OCI-LY1 (cell line): ENCODE data around the gene MPPED1.

ENCODE experiments used
- H2AFZ ChIP-seq: fragments of 200-600 bp; sonication (generic), shearing (Covaris generic); 2 replicates; pipeline ENCODE4 v1.6.0; 2014; ENCODE audit warnings: antibody characterized with exemption, mild to moderate bottlenecking, low read length
- H3F3A ChIP-seq: fragments of 200-600 bp; sonication (generic), shearing (Covaris generic); 2 replicates; pipeline ENCODE4 v1.6.0; 2014; ENCODE audit warnings: mild to moderate bottlenecking, antibody characterized with exemption, low read length, moderate library complexity; ENCODE audit not compliant: insufficient read depth
- H3K27ac ChIP-seq: fragments of 200-600 bp; sonication (generic); 2 replicates; pipeline ENCODE4 v1.5.1; 2014; ENCODE audit warnings: low read length, mixed run types, mild to moderate bottlenecking, low read depth; ENCODE audit not compliant: poor library complexity, severe bottlenecking
- H3K27me3 ChIP-seq: fragments of 200-600 bp; sonication (generic); 2 replicates; pipeline ENCODE4 v1.6.0; 2014; ENCODE audit warnings: antibody characterized with exemption, mild to moderate bottlenecking, low read length, moderate library complexity; ENCODE audit not compliant: insufficient read depth
- H3K36me3 ChIP-seq: fragments of 200-600 bp; sonication (generic); 2 replicates; pipeline ENCODE4 v1.6.1; 2014; ENCODE audit warnings: mild to moderate bottlenecking, antibody characterized with exemption, low read length, moderate library complexity, mixed read lengths; ENCODE audit not compliant: insufficient read depth
- H3K4me1 ChIP-seq: fragments of 200-600 bp; sonication (generic); 2 replicates; pipeline ENCODE4 v1.5.1; 2014; ENCODE audit warnings: mild to moderate bottlenecking, low read length, moderate library complexity; ENCODE audit not compliant: insufficient read depth, severe bottlenecking
- H3K4me2 ChIP-seq: fragments of 200-600 bp; sonication (generic), shearing (Covaris generic); 2 replicates; pipeline ENCODE4 v1.6.1; 2014; ENCODE audit warnings: low read length
- H3K4me3 ChIP-seq: fragments of 200-600 bp; sonication (generic); 2 replicates; pipeline ENCODE4 v1.5.1; 2014; ENCODE audit warnings: low read length, low read depth, mild to moderate bottlenecking, mixed read lengths; ENCODE audit not compliant: poor library complexity, severe bottlenecking
- H3K79me2 ChIP-seq: fragments of 200-600 bp; shearing (Covaris generic); 2 replicates; pipeline ENCODE4 v1.6.1; 2016; ENCODE audit warnings: mixed run types, low read length, mixed read lengths; ENCODE audit not compliant: insufficient read depth
- H3K9ac ChIP-seq: fragments of 200-600 bp; sonication (generic), shearing (Covaris generic); 2 replicates; pipeline ENCODE4 v1.6.1; 2014; ENCODE audit warnings: mild to moderate bottlenecking, low read length, mixed read lengths
- H3K9me2 ChIP-seq: fragments of 200-600 bp; sonication (generic), shearing (Covaris generic); 2 replicates; pipeline ENCODE4 v1.6.1; 2014; ENCODE audit warnings: low read depth, mild to moderate bottlenecking, low read length, mixed read lengths
- H3K9me3 ChIP-seq: fragments of 200-600 bp; shearing (Covaris generic); 2 replicates; pipeline ENCODE4 v1.6.1; 2014; ENCODE audit warnings: low read length, mixed read lengths
- H4K20me1 ChIP-seq: fragments of 200-600 bp; sonication (generic), shearing (Covaris generic); 2 replicates; pipeline ENCODE4 v1.6.0; 2016; ENCODE audit warnings: mild to moderate bottlenecking, low read length; ENCODE audit not compliant: insufficient read depth
- EZH2 ChIP-seq: fragments of 200-600 bp; sonication (generic), shearing (Covaris generic); IDR thresholded peaks from 2 replicates; pipeline ENCODE4 v1.8.0; 2017; ENCODE audit warnings: borderline replicate concordance, mixed run types, mild to moderate bottlenecking, antibody characterized with exemption, low read length, moderate library complexity, mixed read lengths
- TF ChIP-seq, protein P1 (sequence below): fragments of 200-600 bp; sonication (generic), shearing (Covaris generic); IDR thresholded peaks from 2 replicates; pipeline ENCODE4 v1.5.1; 2017; ENCODE audit warnings: mild to moderate bottlenecking, antibody characterized with exemption, low read length, moderate library complexity, mixed read lengths

The MPPED1 gene

DNA sequence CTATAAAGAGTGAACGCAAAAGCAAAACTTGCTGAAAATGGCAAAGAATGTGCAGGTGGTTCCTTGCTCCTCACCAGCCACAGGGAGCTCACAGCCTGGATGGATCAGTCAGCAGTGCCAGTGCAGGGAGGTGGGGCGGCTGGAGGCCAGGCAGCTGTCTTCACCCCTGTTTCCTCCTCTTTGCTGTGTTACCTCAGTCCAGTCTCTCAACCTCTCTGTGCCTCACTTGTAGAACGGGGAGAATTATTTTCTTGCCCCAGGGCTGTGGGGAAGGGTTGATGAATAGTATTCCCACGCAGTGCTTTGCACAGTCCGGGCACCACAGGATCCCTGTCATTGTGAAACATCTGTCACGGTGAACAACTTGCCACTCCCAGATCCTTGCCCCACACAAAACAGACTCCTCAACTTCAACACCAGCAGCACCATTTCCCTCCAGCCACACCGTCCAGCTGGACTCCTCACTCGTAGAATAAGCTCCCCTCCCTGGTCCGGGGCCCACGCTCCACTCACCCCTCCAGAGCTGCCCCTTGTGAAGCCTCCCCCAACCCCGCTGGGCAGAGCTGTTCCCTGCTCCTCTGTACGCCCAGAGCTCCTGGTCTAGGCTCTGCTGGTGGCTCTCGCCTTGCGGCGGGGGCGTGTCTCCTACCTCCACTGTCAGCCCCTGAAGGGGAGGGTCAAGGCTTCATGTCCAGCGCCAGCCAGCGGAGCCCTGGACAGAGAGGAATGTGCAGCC, 27.7 kb downstream of the MPPED1 start:
- Histone ChIP-seq H3K27me3 (no peaks in the 10 kb centered on the region), H3K4me2 (no peak overlapping the region), H3K36me3 (no peaks in the 10 kb centered on the region), H3K4me3 (no peak overlapping the region), H3K9me3 (no peaks in the 10 kb centered on the region), H3K79me2 (no peaks in the 10 kb centered on the region), H3K4me1 (no peaks in the 10 kb centered on the region), H3K9ac (no peak overlapping the region), H3K9me2 (no peaks in the 10 kb centered on the region), H3F3A (no peaks in the 10 kb centered on the region), H3K27ac (no peak overlapping the region), H2AFZ (no peak overlapping the region), H4K20me1 (no peaks in the 10 kb centered on the region)
- no peak for TF ChIP-seq EZH2
- TF ChIP-seq, protein P1, sequence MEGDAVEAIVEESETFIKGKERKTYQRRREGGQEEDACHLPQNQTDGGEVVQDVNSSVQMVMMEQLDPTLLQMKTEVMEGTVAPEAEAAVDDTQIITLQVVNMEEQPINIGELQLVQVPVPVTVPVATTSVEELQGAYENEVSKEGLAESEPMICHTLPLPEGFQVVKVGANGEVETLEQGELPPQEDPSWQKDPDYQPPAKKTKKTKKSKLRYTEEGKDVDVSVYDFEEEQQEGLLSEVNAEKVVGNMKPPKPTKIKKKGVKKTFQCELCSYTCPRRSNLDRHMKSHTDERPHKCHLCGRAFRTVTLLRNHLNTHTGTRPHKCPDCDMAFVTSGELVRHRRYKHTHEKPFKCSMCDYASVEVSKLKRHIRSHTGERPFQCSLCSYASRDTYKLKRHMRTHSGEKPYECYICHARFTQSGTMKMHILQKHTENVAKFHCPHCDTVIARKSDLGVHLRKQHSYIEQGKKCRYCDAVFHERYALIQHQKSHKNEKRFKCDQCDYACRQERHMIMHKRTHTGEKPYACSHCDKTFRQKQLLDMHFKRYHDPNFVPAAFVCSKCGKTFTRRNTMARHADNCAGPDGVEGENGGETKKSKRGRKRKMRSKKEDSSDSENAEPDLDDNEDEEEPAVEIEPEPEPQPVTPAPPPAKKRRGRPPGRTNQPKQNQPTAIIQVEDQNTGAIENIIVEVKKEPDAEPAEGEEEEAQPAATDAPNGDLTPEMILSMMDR = no peak

DNA sequence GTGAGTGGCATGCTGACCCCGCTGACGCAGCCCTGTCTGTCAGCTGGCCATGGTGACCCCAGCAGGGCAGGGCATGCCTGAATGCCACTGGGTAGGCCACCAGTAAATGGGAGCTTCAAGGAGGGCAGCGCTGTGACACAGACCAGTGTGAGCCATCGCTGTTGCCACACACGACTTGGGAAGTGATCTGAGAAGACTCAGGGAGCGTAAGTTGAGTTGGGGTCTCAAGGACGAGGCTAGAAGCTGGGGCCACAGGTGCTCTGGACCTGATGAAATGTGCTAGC, 28.2 kb downstream of the MPPED1 start:
- no peaks in the 10 kb centered on the region for H3K4me1 ChIP-seq
- no peaks in the 10 kb centered on the region for H3K36me3 ChIP-seq
- TF ChIP-seq, protein P1 = no peak
- H3K9me2 ChIP-seq = no peaks in the 10 kb centered on the region
- H4K20me1 ChIP-seq = no peaks in the 10 kb centered on the region
- H3F3A ChIP-seq = no peaks in the 10 kb centered on the region
- no peak overlapping the region for H3K27ac ChIP-seq
- H2AFZ ChIP-seq = no peak overlapping the region
- no peak overlapping the region for H3K9ac ChIP-seq
- H3K4me2 ChIP-seq = no peak overlapping the region
- no peaks in the 10 kb centered on the region for H3K79me2 ChIP-seq
- H3K4me3 ChIP-seq = no peak overlapping the region
- no peaks in the 10 kb centered on the region for H3K9me3 ChIP-seq
- H3K27me3 ChIP-seq = no peaks in the 10 kb centered on the region

DNA sequence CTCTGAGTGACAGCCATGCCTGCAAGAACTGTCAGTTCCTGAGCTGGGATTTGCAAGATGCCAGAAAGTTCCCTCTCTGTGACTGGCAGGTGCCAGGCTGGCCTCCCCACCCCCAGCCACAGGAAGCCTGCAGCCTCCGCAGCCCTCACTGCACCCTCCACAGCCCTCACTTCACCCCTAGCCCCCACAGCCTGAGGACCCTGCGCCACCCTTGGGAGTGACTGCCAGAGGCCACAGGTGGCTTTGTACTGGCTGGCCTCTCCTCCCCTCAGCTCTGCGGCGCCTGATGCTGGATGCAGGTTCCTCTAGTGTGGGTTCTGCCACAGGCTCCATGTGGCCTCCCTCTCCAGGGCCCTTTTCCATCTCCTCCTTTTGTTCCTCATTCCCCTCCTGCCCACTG, 28.7 kb downstream of the MPPED1 start:
- H4K20me1 ChIP-seq = no peaks in the 10 kb centered on the region
- H3K9ac ChIP-seq = no peak overlapping the region
- no peaks in the 10 kb centered on the region for H3K36me3 ChIP-seq
- H3K4me3 ChIP-seq = no peak overlapping the region
- no peaks in the 10 kb centered on the region for H3K9me3 ChIP-seq
- no peak overlapping the region for H2AFZ ChIP-seq
- H3K9me2 ChIP-seq = no peaks in the 10 kb centered on the region
- H3K4me2 ChIP-seq = no peak overlapping the region
- no peak for TF ChIP-seq EZH2
- TF ChIP-seq, protein P1 = no peak
- no peak overlapping the region for H3K27ac ChIP-seq
- H3K27me3 ChIP-seq = no peaks in the 10 kb centered on the region
- H3K4me1 ChIP-seq = no peaks in the 10 kb centered on the region
- H3K79me2 ChIP-seq = no peaks in the 10 kb centered on the region
- no peaks in the 10 kb centered on the region for H3F3A ChIP-seq
